Mucosa of descending colon (tissue), 3 donors: ENCODE data around the gene CNTD1. TPM values are rescaled to one million over a fixed set of nuclear protein-coding genes. Genes with fewer than 3 reads are reported as not detected.
A peak's percentile ranks its signal among the peaks of the same experiment; 100 is the strongest.

Experiments used
- ATAC-seq: fragments of 200-7000 bp; cut with Tn5 transposase; one replicate; pipeline ENCODE4 v1.9.1; 2020; ENCODE audit warnings: mild to moderate bottlenecking, moderate library complexity
- DNase-seq, 3 donors: peaks; one replicate each; pipeline ENCODE4 v3.0.0-alpha.2; 2020
- H3K36me3 ChIP-seq: fragments of 200-600 bp; one replicate; pipeline ENCODE4 v1.8.0; 2021; ENCODE audit warnings: low read depth, mild to moderate bottlenecking
- H3K4me1 ChIP-seq: fragments of 200-600 bp; one replicate; pipeline ENCODE4 v1.8.0; 2021; ENCODE audit warnings: low read depth, mild to moderate bottlenecking
- H3K4me3 ChIP-seq: fragments of 200-600 bp; one replicate; pipeline ENCODE4 v1.8.0; 2021; ENCODE audit warnings: mild to moderate bottlenecking
- H3K9me3 ChIP-seq: fragments of 200-600 bp; one replicate; pipeline ENCODE4 v1.8.0; 2021; ENCODE audit warnings: mild to moderate bottlenecking
- CTCF ChIP-seq: fragments of 200-600 bp; IDR thresholded peaks from one replicate; pipeline ENCODE4 v1.8.0; 2022; ENCODE audit warnings: antibody characterized with exemption, mild to moderate bottlenecking
- intact Hi-C, 2 donors: fragments of 100-400 bp; cut with DNase I in 1 of 2; cut with micrococcal nuclease in 1 of 2; formaldehyde crosslinking; loops; one replicate each; pipeline versions ENCODE4 v1.11.0 to v1.11.1; 2022; cut with DNase I, micrococcal nuclease
- total RNA-seq, 3 donors: library from RNA; stranded (reverse); fragmentation: NEBNext Ultra II Directional in 2 of 3; extraction: Animal tissue kit (Norgen Biotek cat#: 25700) in 2 of 3; gene quantifications; one replicate each; pipeline versions ENCODE4 v1.2.1 to v1.2.4, GENCODE V29; 2021 to 2023
- donor health status: DM: no; HTN: no; CAD: no; lungs with moderate emphysema.
- donor health status: DM: no; HTN: no; CAD: no.
- donor health status: DM: no; HTN: yes; CAD: no.

Gene CNTD1
- total RNA-seq, 3 donors from 2014 or later, result 0.79 to 3.3 (median 1.2) TPM

- no peaks in the 10 kb centered on the region for H3K9me3 ChIP-seq
These were observed 34.5 kb downstream of the CNTD1 start, which contains the start of gene PSME3 for GRCh38 chr17:42832934-42833766. TSS of gene PSME3 (plus strand) at chr17:42833397. CDS start at chr17:42833632, 235 bp downstream.

GRCh38 chr17:42833767-42834422, 35.2 kb downstream of the CNTD1 start:
- ATAC-seq (peak; percentile 19), DNase-seq (no peak)
- Histone ChIP-seq H3K36me3 (no peaks in the 10 kb centered on the region), H3K4me1 (peaks cover 13% of the 10 kb centered on the region), H3K9me3 (no peaks in the 10 kb centered on the region), H3K4me3 (peak overlapping the region; percentile 92)
- intact Hi-C loops, result no loop called here
- TF ChIP-seq CTCF, result no peak

More at GRCh38 chr17:42832934-42833766, 34.5 kb downstream of the CNTD1 start, which contains the start of gene PSME3:
- ATAC-seq, result peak; percentile 98
- peak within 1 kb of the TSS; percentile 92 for H3K4me3 ChIP-seq
- H3K4me1 ChIP-seq, result peaks cover 13% of the 10 kb centered on the region
- no peak for TF ChIP-seq CTCF
- no peaks in the 10 kb centered on the region for H3K36me3 ChIP-seq
- intact Hi-C loops, result no loop called here
- DNase-seq, result peak; percentile 92 to 95 (median 93)

GRCh38 chr17:42835732-42836131, 37.1 kb downstream of the CNTD1 start:
- DNase-seq, result no peak
- Histone ChIP-seq H3K36me3 (peaks cover 7% of the 10 kb centered on the region), H3K9me3 (no peaks in the 10 kb centered on the region), H3K4me3 (no peak overlapping the region), H3K4me1 (peaks cover 13% of the 10 kb centered on the region)
- no peak for ATAC-seq
- TF ChIP-seq CTCF, result no peak
- intact Hi-C loops, result no loop called here

- Histone ChIP-seq H3K4me1 (no peaks in the 10 kb centered on the region), H3K4me3 (no peak overlapping the region), H3K9me3 (no peaks in the 10 kb centered on the region), H3K36me3 (peaks cover 7% of the 10 kb centered on the region)
- ATAC-seq (no peak), DNase-seq (no peak)
- no peak for TF ChIP-seq CTCF
- intact Hi-C loops, result loop anchor here (5.0 kb wide), 1 partner anchor 95 kb away; no protein-coding TSS in a partner anchor
These were observed 43.5 kb downstream of the CNTD1 start for GRCh38 chr17:42841975-42842685.

- Histone ChIP-seq H3K4me3 (no peak overlapping the region), H3K9me3 (no peaks in the 10 kb centered on the region), H3K4me1 (no peaks in the 10 kb centered on the region), H3K36me3 (peaks cover 7% of the 10 kb centered on the region)
- TF ChIP-seq CTCF, result peak; percentile 62
- intact Hi-C loops, result loop anchor here (5.0 kb wide), 1 partner anchor 94 kb away; no protein-coding TSS in a partner anchor
- ATAC-seq (peak; percentile 85), DNase-seq (peak in 1 of 3 donors; percentile 48)
These were observed 44.8 kb downstream of the CNTD1 start for GRCh38 chr17:42843358-42843934.
